GM12872 (cell line): Measurements from ENCODE around the gene PBX1.

ENCODE experiments used
- CTCF ChIP-seq: IDR thresholded peaks from 3 replicates; pipeline ENCODE4 v1.5.1; 2011; ENCODE audit warnings: low read depth, mild to moderate bottlenecking, low read length, moderate library complexity; ENCODE audit not compliant: insufficient read depth

Gene PBX1

GRCh38 chr1:164565357-164565756 lies 6.4 kb downstream of the PBX1 start:
- TF ChIP-seq CTCF, result no peak

GRCh38 chr1:164567774-164568173 lies 8.8 kb downstream of the PBX1 start:
- TF ChIP-seq CTCF, result no peak

- no peak for TF ChIP-seq CTCF
Observed at GRCh38 chr1:164569241-164569640, 10.3 kb downstream of the PBX1 start.

- no peak for TF ChIP-seq CTCF
Observed at GRCh38 chr1:164569866-164570265, 10.9 kb downstream of the PBX1 start.

GRCh38 chr1:164571333-164571732 lies 12.3 kb downstream of the PBX1 start:
- no peak for TF ChIP-seq CTCF

DNA sequence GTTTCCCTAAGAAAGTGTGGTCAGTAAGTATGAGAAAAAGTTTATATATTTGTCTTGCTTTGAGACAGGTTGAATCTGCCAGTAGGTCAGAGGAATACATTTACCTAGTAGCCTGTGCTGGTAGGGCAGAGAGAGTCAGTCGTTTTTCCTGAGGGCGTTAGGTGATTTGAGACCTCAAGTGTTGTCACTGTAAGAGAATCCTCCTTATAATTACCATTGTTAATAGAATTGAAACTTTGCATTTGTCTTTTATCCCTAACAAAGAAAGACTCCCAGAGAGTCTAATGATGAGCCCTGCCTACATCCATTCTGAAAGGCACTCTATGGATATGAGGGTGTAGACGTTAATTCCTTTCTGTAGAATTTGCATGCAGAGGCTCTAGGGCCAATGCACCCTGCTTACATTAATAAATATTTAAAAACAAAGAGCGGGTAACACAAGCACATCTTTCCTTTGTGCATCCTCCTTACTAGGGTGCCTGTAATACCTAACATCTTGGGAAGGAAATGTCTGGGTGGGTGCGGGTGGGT lies 16.4 kb downstream of the PBX1 start:
- TF ChIP-seq CTCF, result no peak

- TF ChIP-seq CTCF, result no peak
Observed at GRCh38 chr1:164576291-164577271, 17.6 kb downstream of the PBX1 start.
